HCT116 (cell line): Measurements from ENCODE around the gene HAAO. TPM values are rescaled to one million over a fixed set of nuclear protein-coding genes. Genes with fewer than 3 reads are reported as not detected.

ENCODE experiments used
- ATAC-seq: fragments of 200-7000 bp; cut with Tn5 transposase; 2 replicates; pipeline ENCODE4 v1.9.1; 2020; ENCODE audit warnings: mild to moderate bottlenecking, moderate library complexity
- BruUV-seq: library from RNA; stranded (reverse); fragments of 400-500 nt; replicated peaks from 2 replicates; lab custom pipeline; 2021; lab: Mats Ljungman, UMichigan
- CTCF ChIA-PET: fragments of 300-600 bp; sonication (Branson Sonifier 250); formaldehyde crosslinking; loops from one replicate; lab custom pipeline; 2021; ENCODE audit warnings: antibody characterized with exemption; lab: Charles Lee
- POLR2A ChIA-PET: fragments of 300-600, 350-600 bp; sonication (Branson Sonifier 250); formaldehyde crosslinking; loops from one replicate; lab custom pipeline; 2021; ENCODE audit warnings: antibody characterized with exemption; lab: Charles Lee
- RAD21 ChIA-PET, 2 experiments: fragments of 300-600 bp; sonication (Branson Sonifier 250); formaldehyde crosslinking; loops; one replicate each; lab custom pipeline; 2023; ENCODE audit warnings: low total read pairs in 2 of 2; ENCODE audit not compliant: uncharacterized antibody in 2 of 2, unreplicated experiment in 2 of 2, low non-redundant PET in 1 of 2; lab: Charles Lee
- DNase-seq: peaks from one replicate; pipeline ENCODE4 v3.0.0-alpha.2; 2010; ENCODE audit warnings: low read depth, low spot score
- H2AFZ ChIP-seq: fragments of 200-600 bp; shearing (Covaris generic), sonication (generic); 2 replicates; pipeline ENCODE4 v1.6.1; 2017; ENCODE audit warnings: low read depth, mixed run types, mixed read lengths, antibody characterized with exemption, low read length; ENCODE audit not compliant: poor library complexity, severe bottlenecking
- H3K27ac ChIP-seq: 2 replicates; pipeline ENCODE4 v1.5.1; 2012; ENCODE audit warnings: low read depth, low read length
- H3K27me3 ChIP-seq: fragments of 200-600 bp; sonication (generic); 2 replicates; pipeline ENCODE4 v1.6.1; 2016; ENCODE audit warnings: mixed run types, low read length, mixed read lengths; ENCODE audit not compliant: insufficient read depth
- H3K36me3 ChIP-seq, 2 experiments: fragments of 200-500 bp in 1 of 2; fragments of 200-600 bp in 1 of 2; sonication (Bioruptor generic) in 1 of 2; sonication (generic) in 1 of 2; 2 replicates each; pipeline versions ENCODE4 v1.5.1 to v1.6.1; 2014 to 2016; ENCODE audit warnings: low read length in 2 of 2, inconsistent platforms in 1 of 2, mixed read lengths in 1 of 2, mixed run types in 1 of 2; ENCODE audit not compliant: insufficient read depth in 2 of 2, control insufficient read depth in 1 of 2
- H3K4me1 ChIP-seq, 2 experiments: fragments of 200-600 bp in 1 of 2; sonication (generic) in 1 of 2; 2 replicates each; pipeline versions ENCODE4 v1.5.1 to v1.6.1; 2012 to 2017; ENCODE audit warnings: low read length in 2 of 2, inconsistent platforms in 1 of 2, mild to moderate bottlenecking in 1 of 2, mixed read lengths in 1 of 2, mixed run types in 1 of 2, moderate library complexity in 1 of 2; ENCODE audit not compliant: insufficient read depth in 2 of 2, control insufficient read depth in 1 of 2
- H3K4me2 ChIP-seq: fragments of 200-600 bp; sonication (generic); 2 replicates; pipeline ENCODE4 v1.6.1; 2017; ENCODE audit warnings: mixed run types, low read length, mixed read lengths
- H3K4me3 ChIP-seq, 2 experiments: fragments of 200-600 bp in 1 of 2; sonication (generic) in 1 of 2; replicated peaks in 1 of 2; 2 replicates each; pipeline ENCODE4 v1.5.1; 2011 to 2016; ENCODE audit warnings: low read length in 2 of 2, control low read depth in 1 of 2, low read depth in 1 of 2, mild to moderate bottlenecking in 1 of 2, mixed read lengths in 1 of 2, mixed run types in 1 of 2
- H3K79me2 ChIP-seq: fragments of 200-600 bp; sonication (generic); 2 replicates; pipeline ENCODE4 v1.6.1; 2017; ENCODE audit warnings: mild to moderate bottlenecking, mixed run types, low read length, moderate library complexity, mixed read lengths; ENCODE audit not compliant: insufficient read depth
- H3K9ac ChIP-seq: fragments of 200-600 bp; sonication (generic); 2 replicates; pipeline ENCODE4 v1.6.1; 2016; ENCODE audit warnings: low read length, mixed read lengths
- H3K9me2 ChIP-seq: fragments of 200-600 bp; sonication (generic), shearing (Covaris generic); 2 replicates; pipeline ENCODE4 v1.6.1; 2017; ENCODE audit warnings: mixed run types, mild to moderate bottlenecking, moderate library complexity; ENCODE audit not compliant: insufficient read depth
- H3K9me3 ChIP-seq, 2 experiments: fragments of 200-500 bp in 1 of 2; fragments of 200-600 bp in 1 of 2; sonication (Bioruptor generic) in 1 of 2; sonication (generic) in 1 of 2; 2 replicates each; pipeline ENCODE4 v1.6.1; 2014 to 2017; ENCODE audit warnings: low read length in 2 of 2, mixed read lengths in 2 of 2, inconsistent platforms in 1 of 2, low read depth in 1 of 2, mild to moderate bottlenecking in 1 of 2, mixed run types in 1 of 2, moderate library complexity in 1 of 2; ENCODE audit not compliant: control insufficient read depth in 1 of 2, insufficient read depth in 1 of 2
- H4K20me1 ChIP-seq: fragments of 200-600 bp; sonication (generic), shearing (Covaris generic); 2 replicates; pipeline ENCODE4 v1.6.1; 2017; ENCODE audit warnings: mixed run types, mild to moderate bottlenecking, moderate library complexity; ENCODE audit not compliant: insufficient read depth
- CBX3 ChIP-seq: IDR thresholded peaks from 2 replicates; pipeline ENCODE4 v1.6.1; 2012; ENCODE audit warnings: low read depth
- CTCF ChIP-seq, 3 experiments: fragments of 200-600 bp in 1 of 3; sonication (generic) in 1 of 3; IDR thresholded peaks in 2 of 3; conservative IDR thresholded peaks in 1 of 3; 2 replicates each; pipeline ENCODE4 v1.5.1; 2012 to 2017; ENCODE audit warnings: low read depth in 2 of 3, low read length in 2 of 3, antibody characterized with exemption in 1 of 3, borderline replicate concordance in 1 of 3, control low read depth in 1 of 3, mild to moderate bottlenecking in 1 of 3, mixed read lengths in 1 of 3, mixed run types in 1 of 3, moderate library complexity in 1 of 3; ENCODE audit not compliant: insufficient read depth in 1 of 3
- EZH2 ChIP-seq: fragments of 200-600 bp; sonication (generic); IDR thresholded peaks from 2 replicates; pipeline ENCODE4 v1.6.1; 2017; ENCODE audit warnings: antibody characterized with exemption, mixed run types
- TCF7L2 ChIP-seq: IDR thresholded peaks from 2 replicates; pipeline ENCODE4 v1.7.0; 2011; ENCODE audit warnings: borderline replicate concordance, inconsistent platforms; ENCODE audit not compliant: insufficient read depth, insufficient read length; ENCODE audit errors: extremely low read depth
- YY1 ChIP-seq: IDR thresholded peaks from 2 replicates; pipeline ENCODE4 v1.6.1; 2011; ENCODE audit warnings: low read length, low read depth, moderate library complexity, mild to moderate bottlenecking; ENCODE audit not compliant: insufficient replicate concordance; ENCODE audit errors: extremely low read depth
- intact Hi-C: fragments of 100-400 bp; cut with micrococcal nuclease; formaldehyde crosslinking; loops from 2 replicates; pipeline ENCODE4 v1.10.0; 2022
- total RNA-seq: library from RNA; stranded (reverse); gene quantifications from one replicate; pipeline ENCODE4 v1.2.1, GENCODE V29; 2021; ENCODE audit not compliant: unreplicated experiment
- TF ChIP-seq, protein P1 (sequence below): IDR thresholded peaks from 2 replicates; pipeline ENCODE4 v1.6.1; 2011; ENCODE audit warnings: mild to moderate bottlenecking, low read length, moderate library complexity; ENCODE audit not compliant: insufficient replicate concordance; ENCODE audit errors: extremely low read depth
- TF ChIP-seq, protein P2 (sequence below): IDR thresholded peaks from 2 replicates; pipeline ENCODE4 v1.6.1; 2012

HAAO gene
- total RNA-seq, 1 experiment from 2014 or later = not detected

DNA sequence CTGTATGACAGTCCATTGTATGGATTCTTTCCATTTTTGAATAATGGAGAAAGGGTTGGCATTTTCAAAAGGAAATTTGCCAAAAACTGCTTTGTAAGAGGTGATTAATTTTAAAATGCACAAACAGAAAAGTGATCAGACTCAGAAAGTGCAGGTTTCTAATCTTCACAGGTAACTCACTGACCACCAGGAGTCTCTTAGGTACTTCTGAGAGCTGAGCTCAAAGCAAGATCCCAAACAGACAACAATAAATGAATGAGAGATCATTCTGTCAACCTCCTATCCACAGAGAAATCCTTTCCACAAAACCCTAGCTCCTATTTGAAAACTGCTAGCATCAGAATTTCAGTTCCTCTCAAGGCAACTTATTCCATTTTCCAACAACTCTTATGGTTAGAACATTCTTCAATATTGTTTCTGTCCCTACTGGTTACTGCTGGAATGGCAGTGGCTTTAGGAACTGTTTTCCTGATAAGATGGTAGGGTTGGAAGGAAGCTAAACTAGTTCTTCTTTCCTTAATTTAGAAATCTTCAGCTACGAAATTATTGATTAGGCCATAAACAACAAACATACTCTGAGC is 20.6 kb upstream of the HAAO start:
- Histone ChIP-seq H3K79me2 (no peaks in the 10 kb centered on the region), H3K27me3 (no peaks in the 10 kb centered on the region), H3K9me2 (no peaks in the 10 kb centered on the region), H4K20me1 (no peaks in the 10 kb centered on the region), H3K4me3 (no peak overlapping the region), H3K27ac (no peak overlapping the region), H3K4me1 (peaks cover 7 to 20% of the 10 kb centered on the region in 2 experiments), H3K9me3 (no peaks in the 10 kb centered on the region), H3K36me3 (no peaks in the 10 kb centered on the region), H3K4me2 (no peak overlapping the region), H3K9ac (no peak overlapping the region), H2AFZ (peak overlapping the region; percentile 75)
- DNase-seq (peak; percentile 39), ATAC-seq (no peak)
- BruUV-seq = no TSS peak
- ChIA-PET POLR2A (no interaction called here), CTCF (interaction anchor here (0.6 to 1.3 kb wide), 4 partner anchors 11 to 743 kb away, joined by 3 read pairs; no protein-coding TSS in a partner anchor), RAD21 (no interaction called here)
- intact Hi-C loops = no loop called here
- TF ChIP-seq CTCF (IDR thresholded peaks at IDR 0.05 in 2 of 3, conservative IDR thresholded peaks at IDR 0.05 in 1 of 3; ENCODE audit: borderline replicate concordance in 1 of 3, insufficient read depth in 1 of 3, low read depth in 2 of 3, low read length in 2 of 3) (peak; percentile 65 to 74 (median 66); a peak in 5 of 6 replicates), CBX3 (no peak)

DNA sequence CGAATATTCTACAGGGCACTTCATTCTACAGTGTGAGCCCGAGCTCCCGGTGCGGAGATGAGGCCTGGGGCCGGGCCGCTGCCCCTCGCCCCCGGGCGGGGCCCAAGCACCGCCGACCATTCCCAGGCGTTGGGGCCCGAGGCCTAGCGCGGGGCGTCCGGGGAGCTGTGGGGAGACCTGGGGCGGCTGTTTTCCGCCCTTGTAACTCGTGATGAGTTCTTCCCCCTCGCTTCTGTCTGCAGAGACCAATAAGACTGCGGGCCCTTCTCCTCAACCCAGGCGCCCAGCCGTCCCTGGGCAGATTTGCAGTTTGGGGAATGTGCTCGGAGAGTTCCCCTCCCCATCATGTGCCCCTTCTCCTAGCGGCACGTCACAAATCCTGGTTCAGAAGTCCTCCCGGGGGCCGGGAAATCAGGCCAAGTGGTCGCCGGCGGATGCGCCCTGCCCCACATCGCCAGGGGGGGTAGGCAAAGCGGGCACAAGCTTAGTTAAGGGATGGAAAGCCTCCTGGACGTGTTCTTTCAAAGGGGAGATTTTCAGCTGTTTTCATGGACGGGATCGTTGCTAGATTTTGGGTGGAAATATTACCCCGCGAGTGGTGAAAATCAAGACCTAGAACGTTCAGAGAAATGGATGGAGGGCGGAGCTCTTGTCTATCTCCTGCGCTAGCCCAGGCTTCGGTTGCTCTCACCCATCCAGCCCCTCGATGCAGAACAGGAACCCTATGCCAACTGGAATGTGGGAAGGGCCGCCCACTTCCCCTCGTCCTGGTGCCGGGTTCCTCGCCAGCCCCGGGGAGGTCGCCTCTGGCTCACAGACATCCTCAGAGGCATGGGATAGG is 18.8 kb upstream of the HAAO start:
- RAD21 ChIA-PET = no interaction called here
- Histone ChIP-seq H3K27ac (peak overlapping the region; percentile 97), H4K20me1 (no peaks in the 10 kb centered on the region), H3K27me3 (no peaks in the 10 kb centered on the region), H3K4me2 (peak overlapping the region; percentile 82), H3K4me1 (peaks cover 7 to 20% of the 10 kb centered on the region in 2 experiments), H3K9me2 (no peaks in the 10 kb centered on the region), H3K9ac (0 out of 2 replicates have a peak overlapping the region, but pooled peaks have one; percentile 77), H3K36me3 (no peaks in the 10 kb centered on the region), H2AFZ (no peak overlapping the region), H3K79me2 (no peaks in the 10 kb centered on the region), H3K4me3 (no peak overlapping the region), H3K9me3 (no peaks in the 10 kb centered on the region)
- no TSS peak for BruUV-seq
- POLR2A ChIA-PET = no interaction called here
- intact Hi-C loops = no loop called here
- DNase-seq (no peak), ATAC-seq (no peak)
- CTCF ChIA-PET = interaction anchor here (1.0 to 2.0 kb wide), 4 partner anchors 17 to 673 kb away, joined by 3 to 5 read pairs (median 4); no protein-coding TSS in a partner anchor
- no peak for TF ChIP-seq TCF7L2
- TF ChIP-seq, protein P1, sequence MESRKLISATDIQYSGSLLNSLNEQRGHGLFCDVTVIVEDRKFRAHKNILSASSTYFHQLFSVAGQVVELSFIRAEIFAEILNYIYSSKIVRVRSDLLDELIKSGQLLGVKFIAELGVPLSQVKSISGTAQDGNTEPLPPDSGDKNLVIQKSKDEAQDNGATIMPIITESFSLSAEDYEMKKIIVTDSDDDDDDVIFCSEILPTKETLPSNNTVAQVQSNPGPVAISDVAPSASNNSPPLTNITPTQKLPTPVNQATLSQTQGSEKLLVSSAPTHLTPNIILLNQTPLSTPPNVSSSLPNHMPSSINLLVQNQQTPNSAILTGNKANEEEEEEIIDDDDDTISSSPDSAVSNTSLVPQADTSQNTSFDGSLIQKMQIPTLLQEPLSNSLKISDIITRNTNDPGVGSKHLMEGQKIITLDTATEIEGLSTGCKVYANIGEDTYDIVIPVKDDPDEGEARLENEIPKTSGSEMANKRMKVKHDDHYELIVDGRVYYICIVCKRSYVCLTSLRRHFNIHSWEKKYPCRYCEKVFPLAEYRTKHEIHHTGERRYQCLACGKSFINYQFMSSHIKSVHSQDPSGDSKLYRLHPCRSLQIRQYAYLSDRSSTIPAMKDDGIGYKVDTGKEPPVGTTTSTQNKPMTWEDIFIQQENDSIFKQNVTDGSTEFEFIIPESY = no peak
- no peak for TF ChIP-seq EZH2
- TF ChIP-seq, protein P2, sequence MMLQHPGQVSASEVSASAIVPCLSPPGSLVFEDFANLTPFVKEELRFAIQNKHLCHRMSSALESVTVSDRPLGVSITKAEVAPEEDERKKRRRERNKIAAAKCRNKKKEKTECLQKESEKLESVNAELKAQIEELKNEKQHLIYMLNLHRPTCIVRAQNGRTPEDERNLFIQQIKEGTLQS = no peak
- TF ChIP-seq YY1 = no peak
- no peak for TF ChIP-seq CTCF (IDR thresholded peaks at IDR 0.05 in 2 of 3, conservative IDR thresholded peaks at IDR 0.05 in 1 of 3; ENCODE audit: borderline replicate concordance in 1 of 3, insufficient read depth in 1 of 3, low read depth in 2 of 3, low read length in 2 of 3)
- no peak for TF ChIP-seq CBX3
